ENCODE measurements around the gene PAPPA. TPM values are rescaled to one million over a fixed set of nuclear protein-coding genes. Genes with fewer than 3 reads are reported as not detected.

PAPPA gene
- total RNA-seq, 1 donor from 2014 or later = 0.15 TPM

DNA sequence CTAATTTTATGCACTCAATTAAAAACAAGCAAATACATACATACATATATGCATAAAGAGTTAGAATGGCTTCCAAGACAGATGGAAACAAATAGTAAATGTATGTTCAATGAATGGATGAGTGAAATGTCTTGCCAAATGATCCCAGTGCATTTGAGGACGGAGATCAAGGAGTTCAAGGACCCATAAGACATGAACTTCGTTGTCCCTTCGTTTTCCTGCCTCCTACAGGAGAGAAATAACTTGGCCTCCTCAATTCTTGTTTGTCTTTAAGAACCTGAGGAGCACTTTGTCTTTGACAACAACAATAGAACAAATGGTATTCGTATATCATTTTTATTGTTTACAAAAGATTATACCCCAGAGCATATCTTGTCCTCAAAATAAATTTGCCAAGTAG, 2.4 kb upstream of the PAPPA start:
- Histone ChIP-seq H3K27me3 (peaks cover 40% of the 10 kb centered on the region), H3K9ac (no peak overlapping the region), H3K9me3 (ENCODE audit: low read depth) (no peaks in the 10 kb centered on the region), H3K4me1 (peaks cover 23% of the 10 kb centered on the region), H3K4me2 (no peak overlapping the region), H3F3A (ENCODE audit: low read depth) (peaks cover 20% of the 10 kb centered on the region), H3K27ac (no peak overlapping the region), H3K4me3 (no peak overlapping the region), H4K20me1 (ENCODE audit: low read depth) (peaks cover 12% of the 10 kb centered on the region), H3K36me3 (no peaks in the 10 kb centered on the region), H3K79me2 (ENCODE audit: low read depth) (no peaks in the 10 kb centered on the region), H2AFZ (replicated peaks) (no peak overlapping the region)
- no peak for DNase-seq (ENCODE audit: low spot score)
- H3K27ac Mint-ChIP-seq = no peak overlapping the region
- H3K4me3 Mint-ChIP-seq = no peak overlapping the region
- H3K27me3 Mint-ChIP-seq (ENCODE audit: insufficient read depth, low read depth) = peaks cover 23% of the 10 kb centered on the region
- TF ChIP-seq, protein P1, sequence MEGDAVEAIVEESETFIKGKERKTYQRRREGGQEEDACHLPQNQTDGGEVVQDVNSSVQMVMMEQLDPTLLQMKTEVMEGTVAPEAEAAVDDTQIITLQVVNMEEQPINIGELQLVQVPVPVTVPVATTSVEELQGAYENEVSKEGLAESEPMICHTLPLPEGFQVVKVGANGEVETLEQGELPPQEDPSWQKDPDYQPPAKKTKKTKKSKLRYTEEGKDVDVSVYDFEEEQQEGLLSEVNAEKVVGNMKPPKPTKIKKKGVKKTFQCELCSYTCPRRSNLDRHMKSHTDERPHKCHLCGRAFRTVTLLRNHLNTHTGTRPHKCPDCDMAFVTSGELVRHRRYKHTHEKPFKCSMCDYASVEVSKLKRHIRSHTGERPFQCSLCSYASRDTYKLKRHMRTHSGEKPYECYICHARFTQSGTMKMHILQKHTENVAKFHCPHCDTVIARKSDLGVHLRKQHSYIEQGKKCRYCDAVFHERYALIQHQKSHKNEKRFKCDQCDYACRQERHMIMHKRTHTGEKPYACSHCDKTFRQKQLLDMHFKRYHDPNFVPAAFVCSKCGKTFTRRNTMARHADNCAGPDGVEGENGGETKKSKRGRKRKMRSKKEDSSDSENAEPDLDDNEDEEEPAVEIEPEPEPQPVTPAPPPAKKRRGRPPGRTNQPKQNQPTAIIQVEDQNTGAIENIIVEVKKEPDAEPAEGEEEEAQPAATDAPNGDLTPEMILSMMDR (IDR thresholded peaks at IDR 0.05) = no peak
- TF ChIP-seq EZH2phosphoT487 (IDR thresholded peaks at IDR 0.05) (no peak), EZH2 (IDR thresholded peaks at IDR 0.05) (no peak)
- H3K4me1 Mint-ChIP-seq = peaks cover 31% of the 10 kb centered on the region
- no peaks in the 10 kb centered on the region for H3K36me3 Mint-ChIP-seq
- H3K9me3 Mint-ChIP-seq = no peaks in the 10 kb centered on the region

DNA sequence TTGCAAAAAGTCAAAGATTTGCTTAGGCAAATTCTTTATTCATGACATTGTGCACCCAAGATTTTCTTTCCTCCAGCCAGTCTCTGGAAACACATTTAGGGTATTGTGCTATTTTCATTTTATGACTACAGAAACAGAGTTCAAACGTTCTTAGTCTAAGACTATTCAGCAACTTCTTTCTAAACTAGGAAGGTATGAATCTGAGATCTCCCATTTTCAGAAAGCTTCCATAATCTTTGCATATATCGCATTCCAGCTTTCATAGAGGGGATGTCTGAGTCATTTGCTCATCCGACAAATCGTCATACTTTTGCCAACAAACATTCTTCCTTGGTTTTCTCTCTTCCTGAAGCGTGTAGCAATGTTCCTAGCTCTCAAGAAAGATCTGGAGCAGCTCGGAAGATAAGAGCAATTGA, 1.6 kb upstream of the PAPPA start:
- peak overlapping the region; percentile 27 for H3K4me3 Mint-ChIP-seq
- H3K4me3 ChIP-seq = no peak overlapping the region

DNA sequence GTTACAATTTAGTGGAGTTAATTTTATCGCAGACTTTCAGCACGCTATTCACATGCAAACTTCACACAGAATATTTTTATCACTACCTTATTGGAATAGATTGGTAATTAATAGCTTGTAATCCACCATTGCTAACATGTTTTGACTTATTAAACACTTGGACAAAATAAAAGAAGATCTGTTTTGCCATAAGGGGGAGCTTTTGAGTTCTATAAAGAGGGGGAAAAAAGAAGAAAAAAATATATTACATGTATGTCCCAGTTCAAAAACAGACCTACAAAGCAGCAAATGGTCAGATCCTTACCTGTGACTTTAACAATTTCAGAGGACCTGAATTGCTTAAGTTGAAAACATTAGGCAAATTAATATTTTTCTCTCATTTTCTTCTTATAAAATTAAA, 1.2 kb upstream of the PAPPA start:
- Histone ChIP-seq H3K27ac (no peak overlapping the region), H3K4me2 (no peak overlapping the region), H3K79me2 (ENCODE audit: low read depth) (no peaks in the 10 kb centered on the region), H3F3A (ENCODE audit: low read depth) (peaks cover 32% of the 10 kb centered on the region), H4K20me1 (ENCODE audit: low read depth) (peaks cover 24% of the 10 kb centered on the region), H3K9ac (no peak overlapping the region), H3K4me3 (no peak overlapping the region), H3K4me1 (peaks cover 35% of the 10 kb centered on the region), H2AFZ (replicated peaks) (no peak overlapping the region), H3K36me3 (no peaks in the 10 kb centered on the region), H3K27me3 (peaks cover 51% of the 10 kb centered on the region), H3K9me3 (ENCODE audit: low read depth) (no peaks in the 10 kb centered on the region)
- H3K27me3 Mint-ChIP-seq (ENCODE audit: insufficient read depth, low read depth) = peaks cover 27% of the 10 kb centered on the region
- DNase-seq (ENCODE audit: low spot score) = no peak
- no peaks in the 10 kb centered on the region for H3K36me3 Mint-ChIP-seq
- peaks cover 42% of the 10 kb centered on the region for H3K4me1 Mint-ChIP-seq
- TF ChIP-seq EZH2 (IDR thresholded peaks at IDR 0.05) (no peak), EZH2phosphoT487 (IDR thresholded peaks at IDR 0.05) (no peak)
- TF ChIP-seq, protein P1 (IDR thresholded peaks at IDR 0.05) = peak; percentile 54
- no peaks in the 10 kb centered on the region for H3K9me3 Mint-ChIP-seq
- H3K4me3 Mint-ChIP-seq = peak overlapping the region; percentile 27
- no peak overlapping the region for H3K27ac Mint-ChIP-seq

More for the DNA sequence above, 1.6 kb upstream of the PAPPA start:
- Histone ChIP-seq H3K27ac (no peak overlapping the region), H3K9me3 (ENCODE audit: low read depth) (no peaks in the 10 kb centered on the region), H3K9ac (no peak overlapping the region), H3K79me2 (ENCODE audit: low read depth) (no peaks in the 10 kb centered on the region), H3K27me3 (peaks cover 48% of the 10 kb centered on the region), H3K4me1 (peaks cover 31% of the 10 kb centered on the region), H2AFZ (replicated peaks) (no peak overlapping the region), H3K36me3 (no peaks in the 10 kb centered on the region), H3K4me2 (no peak overlapping the region), H3F3A (ENCODE audit: low read depth) (peaks cover 28% of the 10 kb centered on the region), H4K20me1 (ENCODE audit: low read depth) (peaks cover 19% of the 10 kb centered on the region)
- DNase-seq (ENCODE audit: low spot score) = no peak
- Mint-ChIP-seq H3K9me3 (no peaks in the 10 kb centered on the region), H3K27me3 (ENCODE audit: insufficient read depth, low read depth) (peaks cover 27% of the 10 kb centered on the region), H3K36me3 (no peaks in the 10 kb centered on the region), H3K4me1 (peaks cover 39% of the 10 kb centered on the region), H3K27ac (no peak overlapping the region)
- TF ChIP-seq EZH2phosphoT487 (IDR thresholded peaks at IDR 0.05) (no peak), EZH2 (IDR thresholded peaks at IDR 0.05) (no peak)
- TF ChIP-seq, protein P1 (IDR thresholded peaks at IDR 0.05) = no peak

Data from neural progenitor cell (in vitro differentiated cells).